HL-60 (cell line): ENCODE data around the gene RET.

Experiments used
- DNase-seq, 2 experiments: peaks; one replicate each; pipeline ENCODE4 v3.0.0-alpha.2; 2010 to 2020; ENCODE audit warnings: low read depth in 1 of 2, low spot score in 1 of 2
- H3K27ac ChIP-seq: fragments of 250-450 bp; sonication (Bioruptor Pico); replicated peaks from 2 replicates; pipeline ENCODE4 v1.5.1; 2020; ENCODE audit warnings: mild to moderate bottlenecking, moderate library complexity
- H3K27me3 ChIP-seq: fragments of 250-450 bp; sonication (Bioruptor Pico); 2 replicates; pipeline ENCODE4 v1.5.1; 2021; ENCODE audit warnings: mild to moderate bottlenecking, moderate library complexity; ENCODE audit not compliant: insufficient read depth, poor library complexity, severe bottlenecking
- H3K4me3 ChIP-seq: replicated peaks from 2 replicates; pipeline ENCODE4 v1.5.1; 2011; ENCODE audit warnings: mild to moderate bottlenecking, control low read depth, low read length; ENCODE audit not compliant: insufficient read depth
- GABPA ChIP-seq: IDR thresholded peaks from 2 replicates; pipeline ENCODE4 v1.6.1; 2012; ENCODE audit warnings: low read depth
- POLR2AphosphoS5 ChIP-seq: IDR thresholded peaks from 2 replicates; pipeline ENCODE4 v1.6.1; 2012; ENCODE audit warnings: low read depth
- SPI1 ChIP-seq: IDR thresholded peaks from 2 replicates; pipeline ENCODE4 v1.6.1; 2012; ENCODE audit warnings: low read depth, mild to moderate bottlenecking, borderline replicate concordance
- TF ChIP-seq, protein P1 (sequence below): IDR thresholded peaks from one replicate; pipeline ENCODE4 v1.5.1; 2011; ENCODE audit warnings: low read length, control low read depth, inconsistent platforms; ENCODE audit not compliant: insufficient read depth
- TF ChIP-seq, protein P2 (sequence below): IDR thresholded peaks from 2 replicates; pipeline ENCODE4 v1.6.1; 2012; ENCODE audit warnings: low read depth; ENCODE audit not compliant: insufficient replicate concordance

RET gene

DNA sequence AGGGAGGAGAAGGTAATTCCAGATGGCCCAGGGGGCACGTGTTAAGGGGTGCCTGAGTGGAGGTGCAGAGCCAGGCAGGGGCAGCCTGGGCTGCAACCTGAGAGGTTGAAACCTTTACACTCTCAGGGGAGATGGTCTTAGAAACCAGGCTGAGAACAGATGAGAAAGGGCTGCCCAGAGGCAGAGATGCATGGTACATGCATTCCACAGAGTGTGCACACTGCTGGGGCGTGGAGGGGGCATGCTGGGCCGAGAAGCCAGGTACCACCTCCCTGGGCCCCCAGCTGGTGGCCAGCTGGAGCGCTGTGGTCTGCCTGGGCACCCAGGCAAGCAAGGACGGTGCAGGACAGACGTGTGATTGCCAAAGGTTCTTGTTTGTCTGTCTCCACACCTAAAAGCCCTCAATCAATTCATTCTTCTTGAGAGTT, 47.2 kb downstream of the RET start:
- DNase-seq = no peak
- Histone ChIP-seq H3K27ac (no peak overlapping the region), H3K4me3 (no peak overlapping the region), H3K27me3 (no peaks in the 10 kb centered on the region)
- TF ChIP-seq POLR2AphosphoS5 = no peak
- TF ChIP-seq, protein P1, sequence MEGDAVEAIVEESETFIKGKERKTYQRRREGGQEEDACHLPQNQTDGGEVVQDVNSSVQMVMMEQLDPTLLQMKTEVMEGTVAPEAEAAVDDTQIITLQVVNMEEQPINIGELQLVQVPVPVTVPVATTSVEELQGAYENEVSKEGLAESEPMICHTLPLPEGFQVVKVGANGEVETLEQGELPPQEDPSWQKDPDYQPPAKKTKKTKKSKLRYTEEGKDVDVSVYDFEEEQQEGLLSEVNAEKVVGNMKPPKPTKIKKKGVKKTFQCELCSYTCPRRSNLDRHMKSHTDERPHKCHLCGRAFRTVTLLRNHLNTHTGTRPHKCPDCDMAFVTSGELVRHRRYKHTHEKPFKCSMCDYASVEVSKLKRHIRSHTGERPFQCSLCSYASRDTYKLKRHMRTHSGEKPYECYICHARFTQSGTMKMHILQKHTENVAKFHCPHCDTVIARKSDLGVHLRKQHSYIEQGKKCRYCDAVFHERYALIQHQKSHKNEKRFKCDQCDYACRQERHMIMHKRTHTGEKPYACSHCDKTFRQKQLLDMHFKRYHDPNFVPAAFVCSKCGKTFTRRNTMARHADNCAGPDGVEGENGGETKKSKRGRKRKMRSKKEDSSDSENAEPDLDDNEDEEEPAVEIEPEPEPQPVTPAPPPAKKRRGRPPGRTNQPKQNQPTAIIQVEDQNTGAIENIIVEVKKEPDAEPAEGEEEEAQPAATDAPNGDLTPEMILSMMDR = no peak
- TF ChIP-seq GABPA = no peak
- TF ChIP-seq, protein P2, sequence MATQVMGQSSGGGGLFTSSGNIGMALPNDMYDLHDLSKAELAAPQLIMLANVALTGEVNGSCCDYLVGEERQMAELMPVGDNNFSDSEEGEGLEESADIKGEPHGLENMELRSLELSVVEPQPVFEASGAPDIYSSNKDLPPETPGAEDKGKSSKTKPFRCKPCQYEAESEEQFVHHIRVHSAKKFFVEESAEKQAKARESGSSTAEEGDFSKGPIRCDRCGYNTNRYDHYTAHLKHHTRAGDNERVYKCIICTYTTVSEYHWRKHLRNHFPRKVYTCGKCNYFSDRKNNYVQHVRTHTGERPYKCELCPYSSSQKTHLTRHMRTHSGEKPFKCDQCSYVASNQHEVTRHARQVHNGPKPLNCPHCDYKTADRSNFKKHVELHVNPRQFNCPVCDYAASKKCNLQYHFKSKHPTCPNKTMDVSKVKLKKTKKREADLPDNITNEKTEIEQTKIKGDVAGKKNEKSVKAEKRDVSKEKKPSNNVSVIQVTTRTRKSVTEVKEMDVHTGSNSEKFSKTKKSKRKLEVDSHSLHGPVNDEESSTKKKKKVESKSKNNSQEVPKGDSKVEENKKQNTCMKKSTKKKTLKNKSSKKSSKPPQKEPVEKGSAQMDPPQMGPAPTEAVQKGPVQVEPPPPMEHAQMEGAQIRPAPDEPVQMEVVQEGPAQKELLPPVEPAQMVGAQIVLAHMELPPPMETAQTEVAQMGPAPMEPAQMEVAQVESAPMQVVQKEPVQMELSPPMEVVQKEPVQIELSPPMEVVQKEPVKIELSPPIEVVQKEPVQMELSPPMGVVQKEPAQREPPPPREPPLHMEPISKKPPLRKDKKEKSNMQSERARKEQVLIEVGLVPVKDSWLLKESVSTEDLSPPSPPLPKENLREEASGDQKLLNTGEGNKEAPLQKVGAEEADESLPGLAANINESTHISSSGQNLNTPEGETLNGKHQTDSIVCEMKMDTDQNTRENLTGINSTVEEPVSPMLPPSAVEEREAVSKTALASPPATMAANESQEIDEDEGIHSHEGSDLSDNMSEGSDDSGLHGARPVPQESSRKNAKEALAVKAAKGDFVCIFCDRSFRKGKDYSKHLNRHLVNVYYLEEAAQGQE = no peak
- no peak for TF ChIP-seq SPI1

DNA sequence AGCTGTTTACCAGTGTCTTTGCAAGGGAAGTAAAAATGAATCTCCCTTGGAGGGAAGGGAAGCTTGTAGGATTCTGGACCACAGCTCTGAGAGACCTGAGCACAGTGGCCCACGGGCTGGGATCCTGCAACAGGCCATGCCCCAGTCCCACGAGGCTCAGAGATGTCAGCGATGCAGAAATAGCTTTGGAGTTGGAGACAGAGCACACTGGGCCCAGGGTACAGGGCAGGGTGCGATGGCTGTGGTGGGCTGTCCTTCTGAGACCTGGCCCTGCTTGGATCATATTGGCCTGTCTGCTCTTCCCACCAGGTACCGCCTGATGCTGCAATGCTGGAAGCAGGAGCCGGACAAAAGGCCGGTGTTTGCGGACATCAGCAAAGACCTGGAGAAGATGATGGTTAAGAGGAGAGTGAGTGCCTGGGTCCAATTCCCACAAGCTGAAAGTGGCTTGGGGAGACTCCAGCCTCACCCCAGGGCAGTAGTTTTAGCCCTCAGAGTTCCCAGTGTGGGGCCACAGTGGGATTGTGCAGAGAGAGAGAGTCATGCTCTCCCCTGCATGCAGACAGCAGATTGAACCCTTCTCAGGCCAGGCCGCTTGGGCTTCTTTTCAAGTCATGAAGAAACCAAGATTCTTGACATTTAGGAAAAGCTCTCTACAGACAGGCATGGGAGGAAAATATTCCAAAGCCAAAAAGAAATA, 47.9 kb downstream of the RET start:
- no peaks in the 10 kb centered on the region for H3K27me3 ChIP-seq
- no peak overlapping the region for H3K4me3 ChIP-seq
- no peak for DNase-seq
- TF ChIP-seq SPI1 = no peak
- TF ChIP-seq, protein P1 = no peak
- no peak for TF ChIP-seq POLR2AphosphoS5
- H3K27ac ChIP-seq = no peak overlapping the region

DNA sequence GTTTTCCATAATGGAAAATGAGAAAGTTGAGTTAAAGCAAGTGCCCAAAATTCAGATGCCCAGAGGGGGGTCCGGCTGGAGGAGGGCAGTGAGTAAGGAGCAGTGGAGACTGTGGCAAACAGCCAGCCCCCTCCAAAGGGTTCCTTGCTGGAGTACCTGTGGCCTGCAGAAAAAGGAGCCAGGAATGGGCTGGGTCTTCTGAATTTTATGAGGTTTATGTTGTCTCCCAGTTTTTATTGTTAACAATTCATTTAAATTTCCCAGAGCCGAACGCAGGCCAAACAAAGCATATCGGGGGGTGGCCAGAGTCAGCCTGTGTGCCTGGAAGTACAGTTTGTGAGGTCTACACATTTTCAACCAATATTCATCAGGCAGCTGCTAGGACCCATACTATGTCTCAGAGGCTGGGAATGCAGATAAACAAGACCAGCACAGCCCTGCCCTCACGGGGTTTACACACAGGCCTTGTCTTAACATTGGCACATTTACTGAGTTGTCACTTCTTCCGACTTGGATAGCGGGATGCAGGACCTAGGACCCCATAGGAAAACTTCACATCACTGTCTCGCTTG, 48.5 kb downstream of the RET start:
- H3K4me3 ChIP-seq = no peak overlapping the region
- no peak overlapping the region for H3K27ac ChIP-seq
- no peak for DNase-seq
- no peaks in the 10 kb centered on the region for H3K27me3 ChIP-seq
- TF ChIP-seq, protein P1 = no peak
- no peak for TF ChIP-seq POLR2AphosphoS5
- TF ChIP-seq SPI1 = no peak
- TF ChIP-seq, protein P2 = no peak
- no peak for TF ChIP-seq GABPA
